WTC11 (cell line): ENCODE data around the gene WDR18. TPM values are rescaled to one million over a fixed set of nuclear protein-coding genes. Genes with fewer than 3 reads are reported as not detected.
A peak's percentile ranks its signal among the peaks of the same experiment; 100 is the strongest.

Experiments used
- ATAC-seq: fragments of 200-7000 bp; cut with Tn5 transposase; 2 replicates; pipeline ENCODE4 v1.10.0; 2021; ENCODE audit warnings: mild to moderate bottlenecking, moderate library complexity
- CTCF ChIA-PET: fragments of 300-600 bp; sonication (Branson Sonifier 250); formaldehyde crosslinking; loops from one replicate; lab custom pipeline; 2021; ENCODE audit warnings: antibody characterized with exemption; lab: Charles Lee
- POLR2A ChIA-PET: fragments of 350-600 bp; sonication (Branson Sonifier 250); formaldehyde crosslinking; loops from one replicate; lab custom pipeline; 2021; ENCODE audit warnings: antibody characterized with exemption; lab: Charles Lee
- DNase-seq: peaks from one replicate; pipeline ENCODE4 v3.0.0; 2021; ENCODE audit warnings: low spot score
- H3K27ac Mint-ChIP-seq: 2 replicates; pipeline ENCODE4 v1.8.0; 2021; ENCODE audit warnings: mixed read lengths
- H3K27me3 Mint-ChIP-seq: 2 replicates; pipeline ENCODE4 v1.8.0; 2021; ENCODE audit warnings: low read depth, mild to moderate bottlenecking, moderate library complexity, mixed read lengths
- H3K36me3 Mint-ChIP-seq: 2 replicates; pipeline ENCODE4 v1.8.0; 2021; ENCODE audit warnings: mixed read lengths
- H3K4me1 Mint-ChIP-seq: 2 replicates; pipeline ENCODE4 v1.8.0; 2022; ENCODE audit warnings: mixed read lengths
- H3K4me3 Mint-ChIP-seq: 2 replicates; pipeline ENCODE4 v1.8.0; 2021; ENCODE audit warnings: mild to moderate bottlenecking, moderate library complexity, mixed read lengths
- H3K9me3 Mint-ChIP-seq: 2 replicates; pipeline ENCODE4 v1.8.0; 2021; ENCODE audit warnings: mixed read lengths
- ATF1 ChIP-seq: sonication (generic); formaldehyde crosslinking; IDR thresholded peaks from 2 replicates; pipeline ENCODE4 v1.8.1; 2023; ENCODE audit warnings: mild to moderate bottlenecking, moderate library complexity, missing genetic modification reagents
- ATF2 ChIP-seq: sonication (generic); formaldehyde crosslinking; IDR thresholded peaks from 2 replicates; pipeline ENCODE4 v1.8.1; 2022; ENCODE audit warnings: low read depth, missing genetic modification reagents, borderline replicate concordance
- CBFB ChIP-seq: sonication (generic); formaldehyde crosslinking; IDR thresholded peaks from 2 replicates; pipeline ENCODE4 v1.8.1; 2022; ENCODE audit warnings: mild to moderate bottlenecking, low read depth, missing genetic modification reagents
- CDX4 ChIP-seq: fragments of 250-450 bp; sonication (Bioruptor Pico); IDR thresholded peaks from 2 replicates; pipeline ENCODE4 v1.9.0; 2021; ENCODE audit warnings: moderate library complexity, mild to moderate bottlenecking, inconsistent platforms, borderline replicate concordance
- CREM ChIP-seq: sonication (generic); formaldehyde crosslinking; IDR thresholded peaks from 2 replicates; pipeline ENCODE4 v1.8.1; 2022; ENCODE audit warnings: mild to moderate bottlenecking, missing genetic modification reagents, moderate library complexity
- E2F1 ChIP-seq: sonication (generic); formaldehyde crosslinking; IDR thresholded peaks from 2 replicates; pipeline ENCODE4 v1.8.0; 2022; ENCODE audit warnings: mild to moderate bottlenecking, missing genetic modification reagents
- ERG ChIP-seq: fragments of 250-450 bp; sonication (Bioruptor Pico); IDR thresholded peaks from 2 replicates; pipeline ENCODE4 v1.8.0; 2021; ENCODE audit warnings: mild to moderate bottlenecking
- ETV6 ChIP-seq: sonication (generic); formaldehyde crosslinking; IDR thresholded peaks from 2 replicates; pipeline ENCODE4 v1.8.1; 2022; ENCODE audit warnings: mild to moderate bottlenecking, missing genetic modification reagents
- FOXP1 ChIP-seq: sonication (generic); formaldehyde crosslinking; IDR thresholded peaks from 2 replicates; pipeline ENCODE4 v1.8.0; 2022; ENCODE audit warnings: missing genetic modification reagents, mild to moderate bottlenecking, moderate library complexity, borderline replicate concordance
- HMGXB4 ChIP-seq: sonication (generic); formaldehyde crosslinking; IDR thresholded peaks from 2 replicates; pipeline ENCODE4 v1.8.1; 2023; ENCODE audit warnings: mild to moderate bottlenecking, moderate library complexity, missing genetic modification reagents
- PREB ChIP-seq: sonication (generic); formaldehyde crosslinking; IDR thresholded peaks from 2 replicates; pipeline ENCODE4 v1.8.1; 2022; ENCODE audit warnings: mild to moderate bottlenecking, missing genetic modification reagents, moderate library complexity, borderline replicate concordance
- SP1 ChIP-seq: sonication (generic); formaldehyde crosslinking; conservative IDR thresholded peaks from 2 replicates; pipeline ENCODE4 v1.8.1; 2022; ENCODE audit warnings: missing genetic modification reagents
- TEAD1 ChIP-seq: sonication (generic); formaldehyde crosslinking; IDR thresholded peaks from 2 replicates; pipeline ENCODE4 v1.8.0; 2022; ENCODE audit warnings: mild to moderate bottlenecking, missing genetic modification reagents
- ZNF671 ChIP-seq: fragments of 250-450 bp; sonication (Bioruptor Pico); IDR thresholded peaks from 2 replicates; pipeline ENCODE4 v1.8.0; 2021; ENCODE audit warnings: mild to moderate bottlenecking
- total RNA-seq: library from RNA; stranded (reverse); gene quantifications from 3 replicates; pipeline ENCODE4 v1.2.3, GENCODE V29; 2021
- TF ChIP-seq, protein P1 (sequence below): fragments of 200-600 bp; IDR thresholded peaks from 2 replicates; pipeline ENCODE4 v1.8.0; 2022; ENCODE audit warnings: antibody characterized with exemption
- TF ChIP-seq, protein P2 (sequence below): sonication (generic); formaldehyde crosslinking; IDR thresholded peaks from 2 replicates; pipeline ENCODE4 v1.8.1; 2022; ENCODE audit warnings: missing genetic modification reagents, borderline replicate concordance
- TF ChIP-seq, protein P3 (sequence below): sonication (generic); formaldehyde crosslinking; IDR thresholded peaks from 2 replicates; pipeline ENCODE4 v1.8.0; 2022; ENCODE audit warnings: mild to moderate bottlenecking, missing genetic modification reagents

The WDR18 gene
- total RNA-seq, 1 experiment from 2014 or later, result 140 TPM

DNA sequence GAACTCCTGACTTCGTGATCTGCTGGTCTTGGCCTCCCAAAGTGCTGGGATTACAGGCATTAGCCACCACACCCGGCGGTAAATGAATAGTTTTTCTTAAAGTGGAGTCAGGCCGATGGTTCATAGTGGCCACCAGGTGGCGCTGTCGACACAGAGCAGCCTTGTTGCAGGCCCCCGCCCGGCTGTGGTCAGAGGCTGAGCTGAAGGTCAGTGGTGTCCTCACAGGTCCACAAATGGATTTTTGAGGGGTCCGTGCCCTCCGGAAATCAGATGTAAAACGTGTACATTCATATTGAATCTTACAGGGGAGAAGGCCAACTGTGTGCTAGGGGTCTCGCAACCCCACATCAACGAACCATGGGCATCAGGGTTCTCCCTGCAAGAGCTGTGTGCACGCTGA, 13.4 kb upstream of the WDR18 start:
- Mint-ChIP-seq H3K36me3 (peaks cover 57% of the 10 kb centered on the region), H3K4me3 (no peak overlapping the region)
- ATAC-seq, result 0 out of 2 replicates have a peak, but pooled peaks have one; percentile 32
- POLR2A ChIA-PET, result interaction anchor here (1.0 kb wide), 1 partner anchor 299 kb away, joined by 3 read pairs; no protein-coding TSS in a partner anchor
- TF ChIP-seq ERG (CRISPR knock-in tag), result no peak
- TF ChIP-seq, protein P1, sequence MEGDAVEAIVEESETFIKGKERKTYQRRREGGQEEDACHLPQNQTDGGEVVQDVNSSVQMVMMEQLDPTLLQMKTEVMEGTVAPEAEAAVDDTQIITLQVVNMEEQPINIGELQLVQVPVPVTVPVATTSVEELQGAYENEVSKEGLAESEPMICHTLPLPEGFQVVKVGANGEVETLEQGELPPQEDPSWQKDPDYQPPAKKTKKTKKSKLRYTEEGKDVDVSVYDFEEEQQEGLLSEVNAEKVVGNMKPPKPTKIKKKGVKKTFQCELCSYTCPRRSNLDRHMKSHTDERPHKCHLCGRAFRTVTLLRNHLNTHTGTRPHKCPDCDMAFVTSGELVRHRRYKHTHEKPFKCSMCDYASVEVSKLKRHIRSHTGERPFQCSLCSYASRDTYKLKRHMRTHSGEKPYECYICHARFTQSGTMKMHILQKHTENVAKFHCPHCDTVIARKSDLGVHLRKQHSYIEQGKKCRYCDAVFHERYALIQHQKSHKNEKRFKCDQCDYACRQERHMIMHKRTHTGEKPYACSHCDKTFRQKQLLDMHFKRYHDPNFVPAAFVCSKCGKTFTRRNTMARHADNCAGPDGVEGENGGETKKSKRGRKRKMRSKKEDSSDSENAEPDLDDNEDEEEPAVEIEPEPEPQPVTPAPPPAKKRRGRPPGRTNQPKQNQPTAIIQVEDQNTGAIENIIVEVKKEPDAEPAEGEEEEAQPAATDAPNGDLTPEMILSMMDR, result peak; percentile 87
- TF ChIP-seq, all 79 proteins: peak for 1
- CTCF ChIA-PET, result interaction anchor here (0.5 to 1.6 kb wide), 17 partner anchors 9 to 290 kb away, joined by 3 to 11 read pairs (median 4); partner anchors contain the start of genes RNU6-2 and WDR18
- no peak for DNase-seq
- Mint-ChIP-seq H3K27ac (no peak overlapping the region), H3K27me3 (no peaks in the 10 kb centered on the region), H3K9me3 (peaks cover 18% of the 10 kb centered on the region), H3K4me1 (peaks cover 3% of the 10 kb centered on the region; the same call in 1 of the 2 replicates)

GRCh38 chr19:971795-972194, 12.3 kb upstream of the WDR18 start:
- Mint-ChIP-seq H3K4me1 (peaks cover 3% of the 10 kb centered on the region; the same call in 1 of the 2 replicates), H3K36me3 (peaks cover 46% of the 10 kb centered on the region), H3K9me3 (peaks cover 13% of the 10 kb centered on the region), H3K27ac (no peak overlapping the region), H3K27me3 (no peaks in the 10 kb centered on the region), H3K4me3 (no peak overlapping the region)
- DNase-seq (no peak), ATAC-seq (no peak)
- CTCF ChIA-PET, result interaction anchor here (1.3 to 1.6 kb wide), 2 partner anchors 10 to 15 kb away, joined by 4 to 11 read pairs; no protein-coding TSS in a partner anchor
- POLR2A ChIA-PET, result interaction anchor here (0.7 kb wide), 1 partner anchor 231 kb away, joined by 4 read pairs; no protein-coding TSS in a partner anchor
- TF ChIP-seq, protein P2, sequence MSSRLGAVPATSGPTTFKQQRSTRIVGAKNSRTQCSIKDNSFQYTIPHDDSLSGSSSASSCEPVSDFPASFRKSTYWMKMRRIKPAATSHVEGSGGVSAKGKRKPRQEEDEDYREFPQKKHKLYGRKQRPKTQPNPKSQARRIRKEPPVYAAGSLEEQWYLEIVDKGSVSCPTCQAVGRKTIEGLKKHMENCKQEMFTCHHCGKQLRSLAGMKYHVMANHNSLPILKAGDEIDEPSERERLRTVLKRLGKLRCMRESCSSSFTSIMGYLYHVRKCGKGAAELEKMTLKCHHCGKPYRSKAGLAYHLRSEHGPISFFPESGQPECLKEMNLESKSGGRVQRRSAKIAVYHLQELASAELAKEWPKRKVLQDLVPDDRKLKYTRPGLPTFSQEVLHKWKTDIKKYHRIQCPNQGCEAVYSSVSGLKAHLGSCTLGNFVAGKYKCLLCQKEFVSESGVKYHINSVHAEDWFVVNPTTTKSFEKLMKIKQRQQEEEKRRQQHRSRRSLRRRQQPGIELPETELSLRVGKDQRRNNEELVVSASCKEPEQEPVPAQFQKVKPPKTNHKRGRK (CRISPR knock-in tag), result no peak
- TF ChIP-seq PREB (CRISPR knock-in tag) (no peak), ATF2 (no peak), SP1 (CRISPR knock-in tag) (no peak), ZNF671 (CRISPR knock-in tag) (no peak), TEAD1 (CRISPR knock-in tag) (no peak), CDX4 (CRISPR knock-in tag) (no peak), ETV6 (CRISPR knock-in tag) (no peak), CBFB (CRISPR knock-in tag) (no peak), ATF1 (CRISPR knock-in tag) (no peak), HMGXB4 (CRISPR knock-in tag) (no peak), CREM (CRISPR knock-in tag) (no peak), FOXP1 (CRISPR knock-in tag) (no peak), E2F1 (no peak)
- TF ChIP-seq, protein P3, sequence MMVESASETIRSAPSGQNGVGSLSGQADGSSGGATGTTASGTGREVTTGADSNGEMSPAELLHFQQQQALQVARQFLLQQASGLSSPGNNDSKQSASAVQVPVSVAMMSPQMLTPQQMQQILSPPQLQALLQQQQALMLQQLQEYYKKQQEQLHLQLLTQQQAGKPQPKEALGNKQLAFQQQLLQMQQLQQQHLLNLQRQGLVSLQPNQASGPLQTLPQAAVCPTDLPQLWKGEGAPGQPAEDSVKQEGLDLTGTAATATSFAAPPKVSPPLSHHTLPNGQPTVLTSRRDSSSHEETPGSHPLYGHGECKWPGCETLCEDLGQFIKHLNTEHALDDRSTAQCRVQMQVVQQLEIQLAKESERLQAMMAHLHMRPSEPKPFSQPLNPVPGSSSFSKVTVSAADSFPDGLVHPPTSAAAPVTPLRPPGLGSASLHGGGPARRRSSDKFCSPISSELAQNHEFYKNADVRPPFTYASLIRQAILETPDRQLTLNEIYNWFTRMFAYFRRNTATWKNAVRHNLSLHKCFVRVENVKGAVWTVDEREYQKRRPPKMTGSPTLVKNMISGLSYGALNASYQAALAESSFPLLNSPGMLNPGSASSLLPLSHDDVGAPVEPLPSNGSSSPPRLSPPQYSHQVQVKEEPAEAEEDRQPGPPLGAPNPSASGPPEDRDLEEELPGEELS, result no peak
